Adrenal gland (tissue), 12 donors: ENCODE data around the gene GPRC5D. TPM values are rescaled to one million over a fixed set of nuclear protein-coding genes. Genes with fewer than 3 reads are reported as not detected.

Experiments used
- DNase-seq, 7 donors: peaks; one replicate each; pipeline ENCODE4 v3.0.0-alpha.2; 2019 to 2020
- H3K27ac ChIP-seq, 5 donors: fragments of 200-600 bp; sonication (generic) in 4 of 5; 1 replicate in 3 of 5; 2 replicates in 2 of 5; pipeline versions ENCODE4 v1.5.1 to v1.8.0; 2016 to 2020; ENCODE audit warnings: mild to moderate bottlenecking in 1 of 5
- H3K27me3 ChIP-seq: fragments of 200-600 bp; 2 replicates; pipeline ENCODE4 v1.8.0; 2021
- H3K36me3 ChIP-seq, 2 donors: fragments of 200-600 bp; replicated peaks in 1 of 2; 1 replicate in 1 of 2; 2 replicates in 1 of 2; pipeline versions ENCODE4 v1.5.1 to v1.8.0; 2018 to 2022
- H3K4me1 ChIP-seq, 2 donors: fragments of 200-600 bp; replicated peaks in 1 of 2; 1 replicate in 1 of 2; 2 replicates in 1 of 2; pipeline versions ENCODE4 v1.5.1 to v1.8.0; 2018 to 2021
- H3K4me3 ChIP-seq, 4 donors: fragments of 200-600 bp; sonication (generic) in 3 of 4; one replicate each; pipeline ENCODE4 v1.5.1; 2016 to 2018
- H3K9me3 ChIP-seq, 3 donors: fragments of 200-600 bp; sonication (generic) in 1 of 3; replicated peaks in 1 of 3; 1 replicate in 2 of 3; 2 replicates in 1 of 3; pipeline versions ENCODE4 v1.5.1 to v1.8.0; 2016 to 2021
- POLR2A ChIP-seq, 2 donors: fragments of 450-650 bp; IDR thresholded peaks; one replicate each; pipeline ENCODE4 v1.6.1; 2017; ENCODE audit warnings: antibody characterized with exemption in 2 of 2, mild to moderate bottlenecking in 2 of 2, moderate library complexity in 1 of 2
- WGBS, 4 donors: extraction: QIAGEN DNeasy Blood & Tissue Kit in 2 of 4; methylation state at CpG; one replicate each; pipeline versions ENCODE4 v1.1.5 to v1.1.7; 2013 to 2017; 5-methylcytosine and 5-hydroxymethylcytosine counted together
- intact Hi-C, 2 donors: fragments of 100-400 bp; cut with DNase I; formaldehyde crosslinking; loops; one replicate each; pipeline versions ENCODE4 v1.14.1 to v1.15.0; 2022 to 2023
- polyA plus RNA-seq, 3 donors: library from polyadenylated mRNA; stranded (reverse); fragments of 200-250 nt in 2 of 3; fragments of 350-450 nt in 1 of 3; fragmentation: Illumina TruSeq in 1 of 3; extraction: RNeasy Lipid Tissue Mini Kit (QIAGEN cat#74804) in 1 of 3; gene quantifications; one replicate each; pipeline ENCODE4 v1.2.3, GENCODE V29; 2013 to 2014
- total RNA-seq, 9 donors: library from RNA; depleted of rRNA in 4 of 9; stranded (reverse); fragments of >200 nt in 4 of 9; fragments of 120-200 nt in 1 of 9; fragmentation: NEBNext Ultra II Directional in 1 of 9; extraction: Animal tissue kit (Norgen Biotek cat#: 25700) in 1 of 9; gene quantifications; one replicate each; pipeline versions ENCODE4 v1.1.0 to v1.2.4, GENCODE V29; 2013 to 2023
- TF ChIP-seq, protein P1 (sequence below), 6 experiments: fragments of 450-650 bp in 4 of 6; fragments of 200-600 bp in 2 of 6; sonication (generic) in 1 of 6; IDR thresholded peaks; 1 replicate in 5 of 6; 2 replicates in 1 of 6; pipeline versions ENCODE4 v1.5.1 to v1.8.0; 2016 to 2021; ENCODE audit warnings: antibody characterized with exemption in 6 of 6, mild to moderate bottlenecking in 2 of 6, moderate library complexity in 1 of 6
- donor health status: healthy with polysubstance abuse.
- donor health status: Bipolar disorder and iron deficiency.
- donor health status: DM: yes; HTN: yes; CAD: no.
- donor health status: DM: no; HTN: no; CAD: no.
- donor health status: DM: no; HTN: no; CAD: no.
- donor health status: DM: yes; HTN: yes; CAD: no.

Gene GPRC5D
- total and polyA plus RNA-seq, 12 donors, result 0.17 to 0.40 TPM; not detected in 10

DNA sequence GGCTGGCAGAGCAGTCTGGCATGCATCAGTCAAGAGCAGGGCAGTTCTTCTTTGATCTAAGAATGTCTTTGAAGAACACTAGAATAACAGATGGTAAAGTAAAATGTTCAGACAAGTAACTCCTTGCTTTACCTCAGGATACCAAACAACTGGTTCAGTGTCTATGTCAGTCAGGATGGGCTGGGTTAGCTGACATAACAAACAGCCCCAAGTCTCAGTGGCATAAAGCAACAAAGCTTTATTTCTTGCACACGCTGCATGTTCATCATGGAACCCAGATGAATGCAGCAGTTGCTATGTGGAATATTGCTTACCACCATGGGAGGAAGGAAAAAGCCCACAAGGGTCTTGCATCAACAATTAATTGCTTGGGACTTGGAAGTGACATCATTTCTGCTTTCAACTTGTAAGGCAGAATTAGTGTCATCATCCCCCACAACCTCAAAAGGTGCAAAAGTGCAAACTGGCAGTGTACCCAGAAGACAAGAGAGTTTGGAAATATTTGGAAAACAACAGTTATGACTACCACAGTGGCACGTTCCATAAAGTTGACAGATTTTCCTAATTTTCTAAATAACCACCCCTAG lies 21.2 kb downstream of the GPRC5D start:
- DNase-seq, result peak in 1 of 7 donors; percentile 1
- Histone ChIP-seq H3K4me1 (peaks cover 2 to 4% of the 10 kb centered on the region in 2 donors), H3K27me3 (no peaks in the 10 kb centered on the region), H3K27ac (no peak overlapping the region), H3K9me3 (no peaks in the 10 kb centered on the region), H3K36me3 (no peaks in the 10 kb centered on the region), H3K4me3 (no peak overlapping the region)
- intact Hi-C loops, result no loop called here
- TF ChIP-seq, protein P1, sequence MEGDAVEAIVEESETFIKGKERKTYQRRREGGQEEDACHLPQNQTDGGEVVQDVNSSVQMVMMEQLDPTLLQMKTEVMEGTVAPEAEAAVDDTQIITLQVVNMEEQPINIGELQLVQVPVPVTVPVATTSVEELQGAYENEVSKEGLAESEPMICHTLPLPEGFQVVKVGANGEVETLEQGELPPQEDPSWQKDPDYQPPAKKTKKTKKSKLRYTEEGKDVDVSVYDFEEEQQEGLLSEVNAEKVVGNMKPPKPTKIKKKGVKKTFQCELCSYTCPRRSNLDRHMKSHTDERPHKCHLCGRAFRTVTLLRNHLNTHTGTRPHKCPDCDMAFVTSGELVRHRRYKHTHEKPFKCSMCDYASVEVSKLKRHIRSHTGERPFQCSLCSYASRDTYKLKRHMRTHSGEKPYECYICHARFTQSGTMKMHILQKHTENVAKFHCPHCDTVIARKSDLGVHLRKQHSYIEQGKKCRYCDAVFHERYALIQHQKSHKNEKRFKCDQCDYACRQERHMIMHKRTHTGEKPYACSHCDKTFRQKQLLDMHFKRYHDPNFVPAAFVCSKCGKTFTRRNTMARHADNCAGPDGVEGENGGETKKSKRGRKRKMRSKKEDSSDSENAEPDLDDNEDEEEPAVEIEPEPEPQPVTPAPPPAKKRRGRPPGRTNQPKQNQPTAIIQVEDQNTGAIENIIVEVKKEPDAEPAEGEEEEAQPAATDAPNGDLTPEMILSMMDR (IDR thresholded peaks at IDR 0.05), result no peak
- no peak for TF ChIP-seq POLR2A (IDR thresholded peaks at IDR 0.05)
- 90 to 100% (median 96%) methylated on average over 2 of the region's 2 CpGs for WGBS, 4 donors

DNA sequence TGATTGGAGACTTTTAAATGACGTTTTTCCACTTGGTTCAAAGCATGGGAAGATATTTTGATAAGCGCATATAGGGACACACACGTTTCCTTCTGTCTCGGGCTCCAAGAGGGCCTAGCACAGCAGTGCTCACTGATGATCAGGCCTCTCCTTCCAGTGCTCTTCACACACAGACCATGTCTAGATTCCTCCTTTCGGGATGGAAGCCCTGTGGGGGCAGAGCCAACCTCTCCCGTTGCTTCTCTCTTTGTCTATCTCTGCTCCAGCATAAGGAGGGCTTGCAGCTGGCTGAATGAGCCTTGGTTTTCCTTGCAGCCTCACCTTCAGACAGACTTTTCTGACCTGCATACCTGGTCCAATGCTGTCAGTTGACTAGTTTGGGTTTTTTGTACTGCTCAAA lies 22.3 kb downstream of the GPRC5D start:
- no peak overlapping the region for H3K4me3 ChIP-seq
- H3K27me3 ChIP-seq, result no peaks in the 10 kb centered on the region
- no peak overlapping the region for H3K27ac ChIP-seq
- peak in 1 of 7 donors; percentile 25 for DNase-seq
- 91 to 96% (median 93%) methylated on average over 6 of the region's 6 CpGs for WGBS, 4 donors
- no peaks in the 10 kb centered on the region for H3K9me3 ChIP-seq
- intact Hi-C loops, result loop anchor here in 1 of 2 donors (10.0 kb wide), 1 partner anchor 165 kb away; no protein-coding TSS in a partner anchor
- H3K36me3 ChIP-seq, result no peaks in the 10 kb centered on the region
- H3K4me1 ChIP-seq, result peaks cover 2 to 4% of the 10 kb centered on the region in 2 donors
- TF ChIP-seq POLR2A (IDR thresholded peaks at IDR 0.05), result no peak
- TF ChIP-seq, protein P1 (IDR thresholded peaks at IDR 0.05), result no peak

DNA sequence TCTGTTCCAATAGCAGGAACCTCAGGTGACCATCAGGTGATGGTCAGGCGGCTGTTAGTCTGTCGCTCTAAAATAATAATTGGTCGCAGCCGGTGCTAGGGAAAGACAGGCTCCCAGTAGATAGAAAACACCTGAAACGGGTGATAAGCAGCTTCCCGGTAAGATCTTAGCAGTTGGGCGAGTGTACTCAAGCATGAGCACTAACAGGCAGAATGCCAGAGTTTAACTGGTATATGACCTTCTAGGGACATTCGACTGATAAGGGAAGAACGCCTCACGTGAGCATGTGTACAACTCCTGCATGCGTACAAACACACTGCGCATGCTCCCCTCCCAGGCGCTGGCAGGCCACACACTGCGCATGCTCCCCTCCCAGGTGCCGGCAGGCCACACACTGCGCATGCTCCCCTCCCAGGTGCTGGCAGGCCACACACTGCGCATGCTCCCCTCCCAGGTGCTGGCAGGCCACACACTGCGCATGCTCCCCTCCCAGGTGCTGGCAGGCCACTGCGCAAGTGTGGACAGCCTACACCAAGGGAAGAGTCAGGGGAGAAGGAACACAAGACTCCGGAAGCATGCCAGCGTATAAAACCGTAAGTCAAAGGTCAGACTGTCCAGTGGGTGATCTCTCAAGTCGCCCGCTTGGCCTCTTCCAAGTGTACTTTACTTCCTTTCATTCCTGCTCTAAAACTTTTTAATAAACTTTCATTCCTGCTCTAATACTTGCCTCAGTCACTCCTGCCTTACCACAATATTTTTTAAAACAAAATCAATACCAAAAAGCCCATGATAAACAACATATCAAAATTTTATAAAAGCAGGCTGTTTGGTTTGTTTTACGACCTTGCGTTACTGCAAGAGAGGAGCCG lies 24.5 kb downstream of the GPRC5D start:
- Histone ChIP-seq H3K4me1 (peaks cover 2 to 4% of the 10 kb centered on the region in 2 donors), H3K27me3 (no peaks in the 10 kb centered on the region), H3K4me3 (peak overlapping the region in 3 of 4 donors; percentile 22 to 45 (median 32)), H3K36me3 (no peaks in the 10 kb centered on the region), H3K9me3 (no peaks in the 10 kb centered on the region), H3K27ac (peak overlapping the region in 3 of 5 donors; percentile 60 to 74 (median 66))
- peak; percentile 87 to 97 (median 92) for DNase-seq
- TF ChIP-seq, protein P1 (IDR thresholded peaks at IDR 0.05), result no peak
- TF ChIP-seq POLR2A (IDR thresholded peaks at IDR 0.05), result peak; percentile 23 to 81
- intact Hi-C loops, result loop anchor here in 1 of 2 donors (10.0 kb wide), 1 partner anchor 167 kb away; no protein-coding TSS in a partner anchor
- 22 to 41% (median 36%) methylated on average over 20 to 27 of the region's 27 CpGs for WGBS, 4 donors

DNA sequence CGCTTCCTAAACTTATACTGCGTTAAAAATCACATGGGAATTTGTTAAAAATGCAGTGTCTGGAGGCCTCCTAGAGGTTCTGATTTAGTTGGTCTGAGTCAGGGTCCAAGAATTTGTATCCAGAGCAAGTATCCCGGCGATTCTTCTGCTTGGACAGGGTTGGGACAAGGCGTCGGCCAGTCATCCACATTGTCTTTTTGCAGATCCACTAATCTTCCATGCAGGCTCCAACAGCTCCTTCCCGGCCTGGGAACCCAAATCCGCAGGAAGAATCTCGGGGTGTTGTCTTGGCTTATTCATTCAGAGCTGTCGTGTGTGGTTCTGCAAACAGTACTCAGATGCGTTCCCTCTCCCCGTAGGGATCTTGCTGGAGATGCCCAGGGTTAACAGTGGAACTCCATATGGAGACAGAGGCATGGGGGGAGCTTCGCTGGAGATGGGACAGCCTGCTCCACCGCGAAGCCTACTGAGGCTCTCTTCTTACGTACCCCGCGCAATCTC lies 25.3 kb downstream of the GPRC5D start:
- TF ChIP-seq POLR2A (IDR thresholded peaks at IDR 0.05), result no peak
- TF ChIP-seq, protein P1 (IDR thresholded peaks at IDR 0.05), result no peak
- intact Hi-C loops, result loop anchor here in 1 of 2 donors (10.0 kb wide), 1 partner anchor 168 kb away; no protein-coding TSS in a partner anchor
- 86 to 93% (median 88%) methylated on average over 15 to 18 of the region's 18 CpGs for WGBS, 4 donors
- H3K4me1 ChIP-seq, result peaks cover 2 to 4% of the 10 kb centered on the region in 2 donors
- H3K9me3 ChIP-seq, result no peaks in the 10 kb centered on the region
- H3K4me3 ChIP-seq, result no peak overlapping the region
- no peak overlapping the region for H3K27ac ChIP-seq
- H3K36me3 ChIP-seq, result no peaks in the 10 kb centered on the region
- peak in 1 of 7 donors; percentile 52 for DNase-seq
- H3K27me3 ChIP-seq, result no peaks in the 10 kb centered on the region
